Stimulated activated CD4-positive, alpha-beta T cell treated with anti-CD3 and anti-CD28 coated beads, Interleukin-15, amount 100 ng/mL, for 24 hours (primary cell): ENCODE measurements around the gene RBM34.
"Not testable (repeated sequence)": the region's sequence is repeated elsewhere in the genome, so short reads cannot be mapped to it uniquely, and the experiment has no call there.

Experiments used
- DNase-seq: peaks from one replicate; pipeline ENCODE4 v3.0.0-alpha.2; 2020

Gene RBM34

GRCh38 chr1:235088907-235089306 lies 72.1 kb downstream of the RBM34 start:
- DNase-seq, result no peak

- DNase-seq, result no peak
These were observed 72.6 kb downstream of the RBM34 start for GRCh38 chr1:235088430-235088829.

DNA sequence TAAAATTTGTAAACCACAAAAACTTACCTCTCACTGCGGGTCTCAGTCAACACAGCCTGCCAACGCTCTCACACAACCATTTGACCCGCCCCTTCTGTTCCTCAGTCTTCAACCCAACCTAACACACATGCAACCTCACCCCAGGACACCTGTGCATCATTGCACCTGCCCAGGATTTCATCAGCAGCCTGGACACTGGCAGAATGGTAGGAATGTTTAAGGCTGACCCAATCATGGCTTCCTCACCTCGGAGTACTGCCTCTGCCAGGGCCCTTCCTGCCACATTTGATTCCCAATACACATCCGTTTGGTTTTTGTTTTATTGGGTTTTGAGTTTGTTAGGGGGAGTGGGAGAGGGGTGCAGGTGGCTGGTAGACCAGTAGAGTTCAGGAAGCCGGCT lies 73.1 kb downstream of the RBM34 start:
- DNase-seq, result no peak

- not testable (repeated sequence) for DNase-seq
These were observed 75.5 kb downstream of the RBM34 start for GRCh38 chr1:235085411-235086117.
